NCI-H2081 treated with DMSO at 0.1 percent for 48 hours (cell line): ENCODE results near the gene ESPNL.

ENCODE experiments used
- DNase-seq: peaks from one replicate; lab custom pipeline; 2025; lab: John Stamatoyannopoulos, UW

Gene ESPNL

DNA sequence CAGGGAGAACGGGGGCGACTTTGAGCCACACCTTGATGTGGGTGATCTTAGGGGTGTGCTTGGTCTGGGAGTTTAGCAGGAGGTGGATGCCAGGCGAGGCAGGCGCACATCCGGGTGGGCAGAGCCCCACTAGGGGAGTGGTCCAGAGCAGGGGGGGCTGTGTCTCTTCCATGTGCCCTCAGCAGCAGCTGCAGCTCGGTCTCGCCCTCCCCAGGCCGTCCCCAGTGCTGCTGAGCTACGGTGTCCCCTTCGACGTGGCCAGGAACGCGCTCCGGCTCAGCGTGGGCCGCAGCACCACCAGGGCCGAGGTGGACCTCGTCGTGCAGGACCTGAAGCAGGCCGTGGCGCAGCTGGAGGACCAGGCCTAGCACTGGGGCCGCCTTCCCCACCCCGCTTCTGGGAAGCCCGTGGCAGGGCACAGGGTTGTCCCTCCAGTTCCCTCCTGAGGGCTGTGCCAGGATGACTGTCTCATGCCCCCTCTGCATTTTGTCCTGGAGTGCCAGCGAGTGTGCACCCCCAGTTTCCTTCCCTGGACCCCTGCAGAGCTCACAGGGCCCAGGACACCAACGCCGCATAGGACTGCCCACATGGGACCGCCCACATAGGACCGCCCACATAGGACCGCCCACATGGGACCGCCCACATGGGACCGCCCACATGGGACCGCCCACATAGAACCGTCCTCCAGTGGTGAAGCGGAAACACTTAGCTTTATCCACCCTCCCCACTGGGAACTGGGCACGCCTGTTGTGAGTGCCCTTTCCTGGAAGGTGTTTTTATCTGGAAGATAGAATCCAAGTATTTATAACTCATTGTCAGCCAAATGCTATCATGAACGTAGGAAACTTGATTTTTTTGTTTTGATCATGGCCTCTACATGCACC is 1.9 kb upstream of the ESPNL start:
- DNase-seq, result no peak

DNA sequence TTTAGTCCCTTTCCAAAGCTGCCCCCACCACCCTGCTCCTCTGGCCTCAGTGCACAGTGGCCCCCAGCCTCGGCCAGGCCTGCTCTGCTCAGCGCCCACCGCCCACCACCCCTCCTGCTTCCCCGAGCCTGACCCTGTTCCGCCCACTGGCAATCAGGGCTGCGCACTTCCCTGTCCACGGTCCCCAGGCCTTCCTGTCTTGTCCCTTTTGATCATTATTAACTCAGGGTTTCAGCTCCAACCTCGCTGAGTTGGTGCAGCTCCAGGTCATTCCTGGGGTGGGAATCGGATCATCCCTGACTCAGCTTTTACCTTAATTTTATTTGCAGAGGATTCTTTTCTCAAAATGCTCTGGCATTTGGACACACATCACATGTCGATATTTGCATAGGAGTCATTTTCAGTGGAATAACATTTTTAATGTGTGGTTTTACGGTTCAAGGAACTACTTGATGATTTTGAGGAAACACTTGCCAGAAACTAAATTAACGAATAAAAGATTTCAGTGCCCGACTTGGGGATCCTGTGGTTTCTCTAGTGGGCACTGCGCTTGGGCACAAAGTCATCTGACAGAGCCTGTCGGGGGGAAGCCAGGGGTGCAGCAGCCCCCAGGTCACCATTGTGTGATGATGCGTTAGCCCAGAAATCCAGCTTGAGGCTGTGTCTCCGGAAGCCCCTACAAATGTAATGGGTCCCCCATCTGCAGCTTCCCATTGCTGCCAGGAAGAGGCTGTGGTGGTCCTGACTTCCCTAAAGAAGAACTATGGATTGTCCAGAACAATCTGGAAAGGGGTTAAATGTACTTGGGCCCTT is 1.0 kb upstream of the ESPNL start:
- no peak for DNase-seq

DNA sequence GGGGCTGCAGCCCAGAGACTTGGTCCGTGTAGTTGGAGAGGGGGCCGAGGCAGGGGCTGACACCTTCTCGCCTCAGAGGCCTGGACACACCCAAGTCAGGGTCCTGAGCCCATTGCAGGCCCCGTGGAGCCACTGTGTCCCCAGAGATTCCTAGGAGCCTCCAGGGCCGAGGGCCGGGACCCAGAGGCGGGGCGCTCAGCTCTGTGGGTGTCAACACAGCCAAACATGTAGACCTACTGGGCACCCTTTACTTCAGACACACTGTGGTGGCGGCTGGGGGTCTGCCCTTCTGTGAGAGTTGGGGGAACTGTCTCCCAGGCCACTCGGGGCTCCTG is 459 bp upstream of the ESPNL start:
- DNase-seq, result no peak

DNA sequence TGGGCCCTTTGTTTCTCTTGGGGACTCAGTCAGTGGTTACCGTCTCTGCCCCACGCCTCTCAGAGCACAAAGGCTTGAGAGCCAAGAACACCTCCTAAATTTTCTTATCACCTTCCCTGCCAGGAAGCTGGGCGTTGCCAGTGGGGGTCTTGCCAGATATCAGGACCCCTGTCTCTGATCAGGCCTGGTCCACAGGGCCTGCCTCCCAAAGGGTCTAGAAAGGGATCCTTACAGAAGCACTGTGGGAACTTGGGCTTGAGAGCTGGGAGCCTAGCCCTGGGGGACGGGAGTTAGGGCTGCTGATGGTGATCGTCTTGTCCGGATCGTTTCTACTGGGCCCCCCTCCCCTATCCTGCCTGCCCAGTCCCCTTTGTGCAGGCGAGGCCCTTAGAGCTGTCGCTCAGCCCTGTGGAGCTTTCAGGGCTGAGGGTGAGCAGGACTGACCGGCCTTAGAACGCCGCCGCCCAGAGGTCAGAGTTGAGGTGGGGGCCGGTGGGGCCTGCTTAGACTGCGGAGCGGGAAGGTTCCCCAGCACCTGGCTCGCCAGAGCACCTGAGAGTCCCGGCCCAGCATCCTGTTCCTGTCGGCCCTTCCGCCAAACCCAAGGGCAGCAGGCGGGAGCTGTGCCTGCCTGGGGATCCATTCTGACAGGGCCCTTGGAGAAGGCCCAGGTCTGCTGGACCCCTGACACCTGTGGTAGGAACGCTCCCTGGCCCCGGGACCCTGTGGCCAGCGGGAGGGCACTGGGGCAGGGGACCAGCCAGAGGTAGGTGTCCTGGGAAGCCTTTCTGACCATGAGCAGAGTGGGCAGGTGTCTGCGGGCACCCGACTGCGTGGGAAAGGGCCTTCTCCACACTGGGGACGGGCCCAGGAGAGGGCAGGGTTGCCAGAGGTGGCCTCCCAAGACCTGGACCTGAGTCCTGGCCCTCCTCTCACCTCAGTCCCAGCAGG is 956 bp downstream of the ESPNL start:
- DNase-seq, result no peak

DNA sequence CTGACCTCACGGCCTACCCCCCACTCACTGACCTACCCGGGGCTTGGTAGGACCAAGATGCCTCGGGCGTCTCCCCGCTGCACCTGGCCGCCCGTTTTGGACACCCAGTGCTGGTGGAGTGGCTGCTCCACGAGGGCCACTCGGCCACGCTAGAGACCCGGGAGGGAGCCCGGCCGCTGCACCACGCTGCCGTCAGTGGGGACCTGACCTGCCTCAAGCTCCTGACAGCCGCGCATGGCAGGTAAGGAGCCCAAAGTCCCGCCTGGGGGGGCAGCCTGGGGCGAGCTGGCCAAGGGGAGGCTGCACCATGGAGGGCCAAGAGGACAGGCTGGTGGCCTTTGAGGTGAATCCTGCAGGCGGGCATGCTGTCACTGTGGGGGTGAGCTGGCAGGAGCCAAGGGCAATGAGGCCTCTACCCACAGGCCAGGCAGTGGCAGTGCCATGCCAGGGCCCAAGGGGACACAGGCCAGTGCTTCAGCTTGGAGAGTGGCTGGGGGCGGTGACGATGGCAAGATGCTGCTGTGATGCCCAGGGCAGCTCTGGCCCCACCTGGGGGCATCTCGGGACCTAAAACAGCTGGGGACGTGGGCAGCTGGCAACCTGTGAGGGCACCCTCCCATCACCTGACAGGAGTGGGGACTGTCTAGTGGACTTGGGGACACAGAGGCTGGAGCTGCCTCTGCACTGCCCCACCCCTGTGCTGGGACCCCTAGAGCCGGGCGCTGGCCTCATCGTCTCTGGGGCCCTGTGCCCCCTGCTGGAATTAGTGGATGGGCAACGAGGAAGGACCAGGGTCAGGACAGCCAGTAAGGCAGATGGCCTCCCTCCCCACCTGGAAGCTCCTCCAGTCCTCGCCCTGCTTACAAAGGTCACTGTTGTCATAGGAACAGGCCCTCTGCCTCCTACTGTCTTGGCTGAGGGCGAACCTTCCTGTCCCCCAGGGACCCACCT is 2.0 kb downstream of the ESPNL start:
- no peak for DNase-seq

DNA sequence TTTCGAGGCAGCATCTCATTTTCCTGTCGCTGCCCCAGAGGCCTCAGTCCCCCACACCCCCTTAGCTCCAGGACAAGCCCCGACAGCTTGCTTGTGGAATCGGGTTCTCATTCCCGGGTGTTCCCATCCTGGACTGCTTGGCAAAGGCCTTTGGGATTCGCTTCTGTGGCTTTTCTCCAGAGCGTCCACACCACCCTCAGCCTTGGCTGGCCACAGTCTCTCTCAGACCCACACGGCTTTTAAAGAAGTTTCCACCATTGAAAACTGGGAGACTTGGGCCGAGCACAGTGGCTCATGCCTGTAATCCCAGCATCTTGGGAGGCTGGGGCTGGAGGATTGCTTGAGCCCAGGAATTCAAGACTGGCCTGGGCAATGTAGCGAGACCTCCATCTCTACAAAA is 2.7 kb downstream of the ESPNL start:
- DNase-seq, result no peak

DNA sequence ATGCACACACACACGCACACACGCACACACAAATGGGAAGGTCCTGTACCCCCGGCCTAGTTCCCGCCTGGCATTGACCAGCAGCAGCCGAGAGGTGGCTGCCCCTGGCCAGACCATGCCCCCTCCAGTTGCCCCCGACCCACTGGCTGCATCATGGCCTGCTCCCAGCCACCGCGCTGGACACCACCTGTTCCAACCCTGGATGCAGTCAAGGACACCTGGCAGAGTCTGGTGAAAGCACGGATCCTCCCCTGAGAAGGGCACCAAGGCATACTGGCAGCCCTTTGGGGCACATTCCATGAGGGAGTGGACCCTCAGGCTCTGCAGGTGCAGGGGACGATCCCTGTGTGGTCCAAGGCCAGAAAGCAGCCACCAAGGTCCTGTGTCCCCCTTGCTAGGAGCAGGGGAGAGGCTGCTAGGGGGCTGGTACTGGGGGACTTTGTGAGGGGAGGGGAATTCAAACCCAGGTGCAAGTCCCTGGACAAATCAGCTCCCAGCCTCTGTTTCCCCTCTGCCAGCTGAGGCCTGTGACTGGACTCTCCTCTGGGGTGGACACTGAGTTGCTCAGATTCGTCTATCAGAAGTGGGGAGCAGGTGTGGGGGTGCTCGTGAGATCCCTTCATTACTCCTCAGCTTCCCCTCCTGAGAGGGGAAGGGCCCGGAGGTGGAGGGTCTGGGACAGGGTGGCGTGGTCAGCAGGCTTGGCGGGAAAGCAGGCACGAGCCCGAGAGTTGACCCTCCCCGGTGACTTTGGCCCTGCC is 3.5 kb downstream of the ESPNL start:
- no peak for DNase-seq

DNA sequence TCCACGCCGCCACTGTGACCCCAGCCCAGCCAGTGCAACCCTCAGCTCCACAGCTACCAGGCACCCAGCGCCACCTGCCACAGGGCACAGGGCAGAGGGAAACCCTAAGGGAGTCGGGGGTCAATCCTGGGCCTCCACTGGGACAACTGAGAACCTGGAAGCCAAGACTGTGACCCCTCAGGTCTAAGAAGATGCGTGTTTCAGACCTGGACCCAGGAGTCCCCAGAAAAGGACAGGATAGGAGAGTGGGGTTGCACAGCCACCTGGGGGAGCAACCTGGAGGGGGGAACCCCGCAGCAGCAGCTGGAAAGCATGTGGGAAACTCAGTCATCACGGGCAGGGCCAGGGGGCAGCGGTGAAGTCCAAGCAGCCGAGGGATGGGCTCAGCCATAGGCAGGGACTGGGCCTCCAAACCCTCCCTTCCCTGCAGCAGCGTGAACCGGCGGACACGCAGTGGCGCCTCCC is 4.1 kb downstream of the ESPNL start:
- DNase-seq, result no peak

DNA sequence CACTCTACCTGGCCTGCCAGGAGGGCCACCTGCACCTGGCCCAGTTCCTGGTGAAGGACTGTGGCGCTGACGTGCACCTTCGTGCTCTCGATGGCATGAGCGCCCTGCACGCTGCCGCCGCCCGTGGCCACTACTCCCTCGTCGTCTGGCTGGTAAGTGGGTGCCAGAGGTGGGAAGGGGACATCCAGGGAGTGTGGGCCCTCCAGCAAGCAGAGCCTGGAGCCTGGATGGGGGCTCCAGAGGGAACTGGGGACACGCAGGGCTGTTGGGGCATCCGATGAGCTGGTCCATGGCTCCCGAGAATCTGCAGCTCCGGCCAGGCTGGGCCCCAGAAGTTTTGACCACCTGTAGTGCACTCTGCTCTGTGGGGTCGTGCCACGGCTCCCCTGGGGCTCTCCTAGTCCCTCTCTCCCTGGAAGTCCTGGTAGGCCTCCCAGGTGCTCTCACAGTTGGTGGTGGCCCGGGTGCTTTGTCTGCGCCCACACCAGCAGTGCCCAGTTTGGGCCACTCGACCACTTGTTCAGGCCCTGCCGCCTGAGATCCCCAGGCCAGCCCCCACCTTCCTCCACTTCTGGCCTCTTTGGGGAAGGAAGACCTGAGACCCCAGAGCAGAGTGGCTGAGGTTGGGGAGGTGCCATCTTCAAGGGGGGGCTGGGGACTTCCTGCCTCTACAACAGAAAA is 4.7 kb downstream of the ESPNL start:
- no peak for DNase-seq

DNA sequence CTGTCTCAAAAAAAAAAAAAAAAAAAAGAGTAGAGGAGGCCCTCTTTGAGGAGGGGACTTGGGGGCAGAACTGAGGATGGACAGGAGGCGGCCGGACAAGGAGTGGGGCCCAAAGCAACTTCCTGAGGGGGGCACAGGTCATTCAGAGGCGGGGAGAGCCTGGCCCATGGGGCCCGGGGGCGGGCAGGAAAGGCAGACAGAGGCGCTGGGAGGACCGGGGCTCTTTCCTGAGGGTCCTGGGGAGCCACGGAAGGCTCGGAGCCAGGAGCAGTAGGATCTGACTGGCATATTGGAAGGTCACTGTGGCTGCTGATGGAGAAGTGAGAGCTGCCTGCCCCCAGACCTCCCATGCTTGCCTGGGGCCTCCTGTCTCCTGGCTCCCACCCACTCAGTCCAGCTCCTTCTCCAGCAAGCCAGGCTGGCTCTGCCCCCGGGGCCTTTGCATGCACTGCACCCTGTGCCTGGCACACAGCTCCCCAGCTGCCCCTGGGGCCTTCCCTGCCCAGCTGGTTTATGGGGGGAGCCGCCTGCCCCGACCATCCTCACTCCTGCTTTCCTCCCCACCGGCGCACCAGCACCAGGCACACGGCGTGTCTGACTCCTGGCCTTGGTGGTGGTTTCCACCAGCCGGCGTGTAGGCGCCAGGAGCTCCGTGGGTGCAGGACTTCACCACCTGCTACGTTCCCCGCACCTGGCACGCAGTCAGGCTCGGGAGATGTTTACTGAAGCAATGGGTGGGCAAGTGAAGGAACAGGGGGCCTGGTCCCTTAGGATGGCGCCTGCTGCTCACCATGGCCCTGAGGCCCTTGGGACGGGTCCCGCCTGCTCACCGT is 5.6 kb downstream of the ESPNL start:
- no peak for DNase-seq

DNA sequence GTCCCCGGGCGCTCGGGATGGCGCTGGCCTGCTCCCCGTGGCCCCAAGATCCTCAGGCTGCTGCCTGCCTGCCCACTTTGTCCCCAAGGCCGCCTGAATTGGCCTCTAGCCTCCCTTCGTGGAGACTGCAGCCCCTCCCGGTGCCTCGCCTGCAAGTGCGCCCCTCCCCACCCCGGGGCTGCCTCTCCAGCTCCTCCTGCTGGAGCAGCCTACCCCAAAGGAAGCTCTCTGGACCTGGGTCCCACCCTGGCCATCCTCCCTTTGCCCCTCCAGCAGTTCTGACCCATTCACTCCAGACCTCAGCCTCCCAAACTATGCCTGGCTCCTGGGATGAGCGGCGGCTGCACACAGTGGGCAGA is 6.2 kb downstream of the ESPNL start:
- DNase-seq, result no peak

DNA sequence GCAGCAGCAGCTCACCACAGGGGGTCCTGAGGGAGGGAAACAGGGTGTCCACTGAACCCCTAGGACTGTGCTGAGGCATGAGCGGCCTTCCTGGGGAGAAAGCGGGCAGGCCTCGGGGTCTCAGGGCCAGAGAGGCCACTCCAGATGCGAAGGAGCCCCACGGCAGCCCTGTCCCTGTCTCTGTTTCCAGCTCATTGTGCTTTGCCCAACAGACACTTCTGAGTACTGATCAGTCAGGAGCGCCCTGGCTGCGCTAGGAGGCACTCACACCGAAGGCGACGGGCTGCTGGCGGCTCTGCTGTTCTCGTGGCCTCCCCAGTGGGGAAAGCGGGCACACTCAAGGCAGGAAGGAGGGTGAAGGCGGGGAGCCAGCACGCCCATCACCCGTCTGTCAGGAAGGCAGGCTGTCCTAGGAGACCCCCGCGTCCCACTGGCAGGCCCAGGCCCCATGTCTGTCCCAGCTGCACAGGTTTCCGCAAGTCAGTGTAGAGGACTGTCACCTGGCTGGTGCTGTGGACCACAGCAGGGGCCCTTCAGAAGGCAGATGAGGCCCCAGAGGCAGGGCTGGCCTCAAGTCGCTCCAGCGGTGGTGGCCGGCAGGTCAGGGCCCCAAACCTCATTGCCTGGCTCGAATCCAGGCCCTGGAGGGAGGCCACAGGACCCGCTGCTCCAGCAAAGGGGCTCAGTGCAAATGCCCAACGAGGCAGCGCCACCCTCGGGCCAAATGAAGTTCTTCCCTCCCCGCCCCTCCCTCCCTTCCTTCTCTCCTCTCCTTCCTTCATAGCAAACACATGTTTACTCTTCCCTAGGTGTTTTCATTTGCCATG is 6.8 kb downstream of the ESPNL start:
- DNase-seq, result no peak

DNA sequence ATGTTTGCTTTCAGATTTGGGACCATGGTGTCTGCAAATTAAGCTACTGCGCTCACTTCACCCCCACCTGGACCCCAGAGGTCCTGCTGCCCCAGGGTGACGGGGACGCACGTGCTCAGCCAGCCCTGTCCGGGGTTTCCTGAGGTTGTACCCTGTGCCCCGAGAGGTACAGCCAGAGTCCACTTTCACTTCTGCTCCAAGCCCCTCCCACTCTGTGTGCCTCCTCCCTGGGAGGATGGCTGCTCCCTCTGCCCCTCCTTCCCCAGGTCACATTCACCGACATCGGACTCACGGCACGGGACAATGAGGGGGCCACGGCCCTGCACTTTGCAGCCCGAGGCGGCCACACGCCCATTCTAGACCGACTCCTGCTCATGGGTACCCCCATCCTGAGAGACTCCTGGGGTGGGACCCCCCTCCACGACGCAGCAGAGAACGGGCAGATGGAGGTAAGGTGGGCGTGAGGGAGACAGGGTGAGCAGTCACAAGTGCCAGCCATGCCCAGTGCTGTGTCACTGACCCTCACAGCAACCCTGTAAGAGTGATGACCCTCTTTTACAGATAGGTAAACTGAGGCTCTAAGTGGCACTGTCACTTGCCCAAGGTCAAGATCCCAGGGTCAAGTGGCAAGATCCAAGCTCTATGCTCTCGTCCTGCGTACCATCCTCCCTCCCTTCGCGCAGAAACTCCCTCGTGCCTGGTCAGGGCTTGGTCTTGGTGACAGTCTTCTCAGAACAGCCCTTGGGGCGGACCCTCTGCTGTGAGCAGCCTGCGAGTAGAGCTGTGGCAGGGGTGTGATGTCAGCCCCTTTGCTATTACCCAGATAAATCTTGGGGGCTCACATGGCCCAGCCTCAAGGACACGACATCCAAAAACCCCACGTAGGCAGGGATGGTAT is 7.6 kb downstream of the ESPNL start:
- no peak for DNase-seq

DNA sequence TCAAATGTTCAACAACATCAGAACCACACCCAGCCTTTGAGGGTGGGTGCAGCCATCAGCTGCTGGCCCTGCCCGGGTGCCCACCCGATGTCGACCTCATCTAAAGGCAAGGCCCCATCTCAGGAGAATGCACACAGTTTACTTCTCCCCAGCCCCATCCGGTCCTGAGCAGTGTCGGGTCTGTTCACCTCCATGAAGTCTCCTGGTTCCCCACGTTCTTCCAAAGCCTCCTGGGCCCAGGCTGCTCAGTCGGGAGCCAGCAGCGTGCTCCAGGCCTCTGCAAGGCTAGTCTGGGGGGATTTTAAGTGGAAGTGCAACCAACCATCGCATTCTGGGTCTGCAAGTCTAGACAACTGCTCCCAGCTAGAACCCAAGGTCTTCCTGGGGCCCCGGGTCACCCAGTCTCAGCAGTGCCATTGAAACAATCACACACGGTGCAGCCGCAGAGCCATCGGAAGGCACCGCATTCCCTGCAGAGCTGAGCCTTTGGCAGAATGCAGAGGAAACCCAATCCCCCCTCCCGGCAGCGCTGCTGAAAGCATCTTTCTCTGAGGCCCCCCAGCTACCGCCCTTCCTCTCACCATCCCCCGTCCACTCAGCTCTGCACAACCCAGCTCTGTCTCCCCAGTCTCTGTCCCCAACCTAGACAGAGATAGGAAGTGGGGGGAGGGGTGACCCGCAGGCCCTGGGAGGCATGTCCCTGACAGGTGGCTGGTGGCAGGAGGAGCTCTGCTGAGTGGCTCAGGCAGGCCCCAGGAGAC is 8.5 kb downstream of the ESPNL start:
- no peak for DNase-seq

DNA sequence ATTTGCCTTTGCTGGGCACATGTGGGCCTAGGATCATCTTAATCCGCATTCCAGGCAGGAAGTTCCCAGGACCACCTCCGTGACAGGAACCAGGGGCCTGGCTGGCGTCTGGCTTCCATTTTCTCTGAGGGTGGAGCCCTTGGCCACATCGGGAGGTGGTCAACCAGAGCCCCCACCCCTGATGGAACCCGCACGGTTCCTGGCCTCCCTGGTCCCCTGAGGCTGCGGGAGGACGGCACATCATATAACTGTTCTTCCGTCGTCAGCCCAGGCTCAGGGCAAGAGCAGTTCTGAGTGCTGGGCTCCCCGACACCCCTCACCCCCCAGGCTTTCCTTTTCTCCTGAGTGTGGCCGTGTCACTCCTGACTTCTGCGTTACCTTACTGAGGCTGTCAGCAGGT is 13.5 kb downstream of the ESPNL start:
- DNase-seq, result no peak

DNA sequence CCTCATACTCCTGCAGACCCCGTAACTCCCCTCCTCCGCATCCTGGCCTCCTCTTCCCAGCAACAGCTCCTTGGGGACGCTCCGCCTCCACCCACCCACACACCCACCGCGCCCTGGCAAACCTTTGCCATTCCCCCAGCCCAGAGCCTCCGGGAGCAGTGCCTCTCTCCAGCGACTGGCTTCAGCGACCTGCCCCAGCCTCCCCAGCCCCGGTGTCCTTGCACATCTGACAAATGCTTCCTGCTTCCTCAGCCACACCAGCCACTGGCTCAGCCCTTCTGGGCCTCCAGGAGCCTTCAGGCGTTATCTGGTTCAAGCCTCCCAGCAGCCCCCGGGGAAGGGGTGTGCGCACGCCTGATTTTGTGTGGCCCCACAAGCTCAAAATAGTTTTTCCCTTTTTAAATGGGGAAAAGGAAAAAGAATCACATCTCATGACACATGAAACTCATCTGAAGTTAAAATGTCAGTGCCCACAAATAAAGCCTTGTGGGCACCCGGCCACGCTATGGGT is 14.2 kb downstream of the ESPNL start:
- DNase-seq, result no peak
